HL-60 (cell line): ENCODE results near the gene ANKRD60.

ENCODE experiments used
- DNase-seq, 2 experiments: peaks; one replicate each; pipeline ENCODE4 v3.0.0-alpha.2; 2010 to 2020; ENCODE audit warnings: low read depth in 1 of 2, low spot score in 1 of 2
- H3K27ac ChIP-seq: fragments of 250-450 bp; sonication (Bioruptor Pico); replicated peaks from 2 replicates; pipeline ENCODE4 v1.5.1; 2020; ENCODE audit warnings: mild to moderate bottlenecking, moderate library complexity
- H3K27me3 ChIP-seq: fragments of 250-450 bp; sonication (Bioruptor Pico); 2 replicates; pipeline ENCODE4 v1.5.1; 2021; ENCODE audit warnings: mild to moderate bottlenecking, moderate library complexity; ENCODE audit not compliant: insufficient read depth, poor library complexity, severe bottlenecking
- H3K4me3 ChIP-seq: replicated peaks from 2 replicates; pipeline ENCODE4 v1.5.1; 2011; ENCODE audit warnings: mild to moderate bottlenecking, control low read depth, low read length; ENCODE audit not compliant: insufficient read depth
- GABPA ChIP-seq: IDR thresholded peaks from 2 replicates; pipeline ENCODE4 v1.6.1; 2012; ENCODE audit warnings: low read depth
- POLR2AphosphoS5 ChIP-seq: IDR thresholded peaks from 2 replicates; pipeline ENCODE4 v1.6.1; 2012; ENCODE audit warnings: low read depth
- SPI1 ChIP-seq: IDR thresholded peaks from 2 replicates; pipeline ENCODE4 v1.6.1; 2012; ENCODE audit warnings: low read depth, mild to moderate bottlenecking, borderline replicate concordance
- TF ChIP-seq, protein P1 (sequence below): IDR thresholded peaks from 2 replicates; pipeline ENCODE4 v1.6.1; 2012; ENCODE audit warnings: low read depth; ENCODE audit not compliant: insufficient replicate concordance
- TF ChIP-seq, protein P2 (sequence below): IDR thresholded peaks from one replicate; pipeline ENCODE4 v1.5.1; 2011; ENCODE audit warnings: low read length, control low read depth, inconsistent platforms; ENCODE audit not compliant: insufficient read depth

Gene ANKRD60

DNA sequence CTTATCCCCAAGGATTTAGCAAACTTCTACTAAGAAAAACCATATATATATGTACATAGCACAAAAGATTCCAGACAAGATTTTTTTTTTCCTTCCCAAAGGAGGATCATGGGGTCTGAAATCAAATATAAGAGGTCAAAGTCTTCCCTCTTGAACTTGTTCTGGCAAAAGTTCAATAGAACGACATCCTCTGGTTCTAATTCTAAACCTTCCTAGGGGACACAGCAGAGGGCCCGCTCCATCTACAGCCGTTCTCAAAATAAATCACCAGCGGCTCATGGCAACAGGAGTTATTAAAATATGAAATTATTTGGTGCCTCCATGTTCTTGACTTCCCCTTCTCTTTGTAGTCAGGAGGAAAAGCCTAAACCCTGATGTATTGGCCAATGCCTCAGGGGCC lies 29.0 kb downstream of the ANKRD60 start:
- DNase-seq = no peak
- Histone ChIP-seq H3K27me3 (no peaks in the 10 kb centered on the region), H3K27ac (no peak overlapping the region), H3K4me3 (no peak overlapping the region)
- TF ChIP-seq, protein P1, sequence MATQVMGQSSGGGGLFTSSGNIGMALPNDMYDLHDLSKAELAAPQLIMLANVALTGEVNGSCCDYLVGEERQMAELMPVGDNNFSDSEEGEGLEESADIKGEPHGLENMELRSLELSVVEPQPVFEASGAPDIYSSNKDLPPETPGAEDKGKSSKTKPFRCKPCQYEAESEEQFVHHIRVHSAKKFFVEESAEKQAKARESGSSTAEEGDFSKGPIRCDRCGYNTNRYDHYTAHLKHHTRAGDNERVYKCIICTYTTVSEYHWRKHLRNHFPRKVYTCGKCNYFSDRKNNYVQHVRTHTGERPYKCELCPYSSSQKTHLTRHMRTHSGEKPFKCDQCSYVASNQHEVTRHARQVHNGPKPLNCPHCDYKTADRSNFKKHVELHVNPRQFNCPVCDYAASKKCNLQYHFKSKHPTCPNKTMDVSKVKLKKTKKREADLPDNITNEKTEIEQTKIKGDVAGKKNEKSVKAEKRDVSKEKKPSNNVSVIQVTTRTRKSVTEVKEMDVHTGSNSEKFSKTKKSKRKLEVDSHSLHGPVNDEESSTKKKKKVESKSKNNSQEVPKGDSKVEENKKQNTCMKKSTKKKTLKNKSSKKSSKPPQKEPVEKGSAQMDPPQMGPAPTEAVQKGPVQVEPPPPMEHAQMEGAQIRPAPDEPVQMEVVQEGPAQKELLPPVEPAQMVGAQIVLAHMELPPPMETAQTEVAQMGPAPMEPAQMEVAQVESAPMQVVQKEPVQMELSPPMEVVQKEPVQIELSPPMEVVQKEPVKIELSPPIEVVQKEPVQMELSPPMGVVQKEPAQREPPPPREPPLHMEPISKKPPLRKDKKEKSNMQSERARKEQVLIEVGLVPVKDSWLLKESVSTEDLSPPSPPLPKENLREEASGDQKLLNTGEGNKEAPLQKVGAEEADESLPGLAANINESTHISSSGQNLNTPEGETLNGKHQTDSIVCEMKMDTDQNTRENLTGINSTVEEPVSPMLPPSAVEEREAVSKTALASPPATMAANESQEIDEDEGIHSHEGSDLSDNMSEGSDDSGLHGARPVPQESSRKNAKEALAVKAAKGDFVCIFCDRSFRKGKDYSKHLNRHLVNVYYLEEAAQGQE = no peak
- TF ChIP-seq GABPA = no peak
- no peak for TF ChIP-seq SPI1
- TF ChIP-seq, protein P2, sequence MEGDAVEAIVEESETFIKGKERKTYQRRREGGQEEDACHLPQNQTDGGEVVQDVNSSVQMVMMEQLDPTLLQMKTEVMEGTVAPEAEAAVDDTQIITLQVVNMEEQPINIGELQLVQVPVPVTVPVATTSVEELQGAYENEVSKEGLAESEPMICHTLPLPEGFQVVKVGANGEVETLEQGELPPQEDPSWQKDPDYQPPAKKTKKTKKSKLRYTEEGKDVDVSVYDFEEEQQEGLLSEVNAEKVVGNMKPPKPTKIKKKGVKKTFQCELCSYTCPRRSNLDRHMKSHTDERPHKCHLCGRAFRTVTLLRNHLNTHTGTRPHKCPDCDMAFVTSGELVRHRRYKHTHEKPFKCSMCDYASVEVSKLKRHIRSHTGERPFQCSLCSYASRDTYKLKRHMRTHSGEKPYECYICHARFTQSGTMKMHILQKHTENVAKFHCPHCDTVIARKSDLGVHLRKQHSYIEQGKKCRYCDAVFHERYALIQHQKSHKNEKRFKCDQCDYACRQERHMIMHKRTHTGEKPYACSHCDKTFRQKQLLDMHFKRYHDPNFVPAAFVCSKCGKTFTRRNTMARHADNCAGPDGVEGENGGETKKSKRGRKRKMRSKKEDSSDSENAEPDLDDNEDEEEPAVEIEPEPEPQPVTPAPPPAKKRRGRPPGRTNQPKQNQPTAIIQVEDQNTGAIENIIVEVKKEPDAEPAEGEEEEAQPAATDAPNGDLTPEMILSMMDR = no peak
- no peak for TF ChIP-seq POLR2AphosphoS5

DNA sequence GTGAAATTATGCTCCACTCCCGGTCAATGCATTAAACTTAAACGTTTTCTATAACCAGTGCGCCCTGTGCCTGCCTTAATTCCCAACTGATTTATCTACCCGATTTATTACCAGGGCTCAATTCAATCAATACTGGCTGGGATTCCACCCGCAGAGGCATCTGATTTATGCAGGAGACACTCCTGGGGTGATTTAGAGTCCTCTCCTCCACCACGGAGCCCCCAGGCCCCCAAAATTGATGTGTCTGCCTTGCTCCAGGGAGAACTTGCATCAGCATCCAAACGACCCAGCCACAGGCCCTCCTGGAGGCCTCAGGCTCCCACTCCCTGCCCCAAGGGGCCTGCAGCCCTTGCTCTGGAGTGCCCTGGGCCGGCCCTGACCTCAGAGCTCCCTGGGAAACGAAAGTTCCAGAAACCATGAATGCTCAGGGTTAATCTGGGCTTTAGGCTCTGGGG lies 29.5 kb downstream of the ANKRD60 start:
- TF ChIP-seq, protein P1 = no peak
- TF ChIP-seq, protein P2 = no peak
- TF ChIP-seq GABPA (no peak), SPI1 (no peak), POLR2AphosphoS5 (no peak)
- H3K4me3 ChIP-seq = no peak overlapping the region
- no peak for DNase-seq
- no peaks in the 10 kb centered on the region for H3K27me3 ChIP-seq
- H3K27ac ChIP-seq = no peak overlapping the region

GRCh38 chr20:58198384-58198783 lies 30.1 kb downstream of the ANKRD60 start:
- H3K27me3 ChIP-seq = no peaks in the 10 kb centered on the region

More at GRCh38 chr20:58198384-58198783, 30.1 kb downstream of the ANKRD60 start:
- no peak overlapping the region for H3K27ac ChIP-seq
- DNase-seq = no peak
- H3K4me3 ChIP-seq = no peak overlapping the region
- TF ChIP-seq GABPA (no peak), SPI1 (no peak), POLR2AphosphoS5 (no peak)
- TF ChIP-seq, protein P1 = no peak
- TF ChIP-seq, protein P2 = no peak
